HG03159 (cell line): ENCODE measurements around the gene PRDM1.

ENCODE experiments used
- ATAC-seq: cut with Tn5 transposase; IDR thresholded peaks from one replicate; pipeline ENCODE4 v1.9.1; 2021; ENCODE audit warnings: mild to moderate bottlenecking, moderate library complexity; ENCODE audit not compliant: unreplicated experiment

Gene PRDM1

GRCh38 chr6:106069478-106069877 lies 16.7 kb upstream of the PRDM1 start:
- no peak for ATAC-seq

GRCh38 chr6:106070636-106071035 lies 15.5 kb upstream of the PRDM1 start:
- no peak for ATAC-seq

GRCh38 chr6:106072501-106073090 lies 13.5 kb upstream of the PRDM1 start:
- no peak for ATAC-seq

GRCh38 chr6:106074146-106074545 lies 12.0 kb upstream of the PRDM1 start:
- ATAC-seq, result no peak

- ATAC-seq, result no peak
Measured at GRCh38 chr6:106076139-106076538, 10.0 kb upstream of the PRDM1 start.

GRCh38 chr6:106077170-106077569 lies 9.0 kb upstream of the PRDM1 start:
- no peak for ATAC-seq

GRCh38 chr6:106077881-106078280 lies 8.3 kb upstream of the PRDM1 start:
- no peak for ATAC-seq

GRCh38 chr6:106079961-106080762 lies 6.0 kb upstream of the PRDM1 start:
- no peak for ATAC-seq

- ATAC-seq, result no peak
Measured at GRCh38 chr6:106080763-106081095, 5.4 kb upstream of the PRDM1 start.

GRCh38 chr6:106081715-106082114 lies 4.4 kb upstream of the PRDM1 start:
- ATAC-seq, result no peak

- no peak for ATAC-seq
Measured at GRCh38 chr6:106082735-106083398, 3.3 kb upstream of the PRDM1 start.

- no peak for ATAC-seq
Measured at GRCh38 chr6:106083618-106084017, 2.5 kb upstream of the PRDM1 start.

- peak; percentile 83 for ATAC-seq
Measured at GRCh38 chr6:106084106-106084988, 1.8 kb upstream of the PRDM1 start.

GRCh38 chr6:106084989-106085691 lies 996 bp upstream of the PRDM1 start:
- ATAC-seq, result no peak

- no peak for ATAC-seq
Measured at GRCh38 chr6:106085692-106085983, 498 bp upstream of the PRDM1 start.

GRCh38 chr6:106086814-106087175 lies 659 bp downstream of the PRDM1 start:
- no peak for ATAC-seq

GRCh38 chr6:106087548-106088325 lies 1.6 kb downstream of the PRDM1 start:
- no peak for ATAC-seq

GRCh38 chr6:106090001-106090400 lies 3.9 kb downstream of the PRDM1 start:
- ATAC-seq, result no peak

GRCh38 chr6:106092279-106092678 lies 6.1 kb downstream of the PRDM1 start:
- ATAC-seq, result no peak
